ENCODE measurements around the gene CLDN17.

Gene CLDN17

GRCh38 chr21:30166705-30167104 is at the start of gene CLDN17:
Gene CLDN17, minus strand, starts transcription at chr21:30166805. Its CDS starts 188 bp downstream, at chr21:30166617.
- no peaks in the 10 kb centered on the region for H3K36me3 ChIP-seq (ENCODE audit: control insufficient read depth, insufficient read depth, low read length)
- no peak within 1 kb of the TSS for H3K4me3 ChIP-seq (ENCODE audit: low read depth, low read length)
- H3K27me3 ChIP-seq (ENCODE audit: control insufficient read depth, insufficient read depth, low read length), result no peaks in the 10 kb centered on the region
- no peak within 1 kb of the TSS for H3K27ac ChIP-seq (ENCODE audit: low read depth, low read length)
- no peak within 1 kb of the TSS for H3K9ac ChIP-seq (ENCODE audit: low read depth, low read length)
- peaks cover 7% of the 10 kb centered on the region; the same call in 1 of the 2 replicates for H3K4me1 ChIP-seq (ENCODE audit: control insufficient read depth, insufficient read depth, low read length)
- no peaks in the 10 kb centered on the region for H3K9me3 ChIP-seq (ENCODE audit: control insufficient read depth, insufficient read depth, low read length)

DNA sequence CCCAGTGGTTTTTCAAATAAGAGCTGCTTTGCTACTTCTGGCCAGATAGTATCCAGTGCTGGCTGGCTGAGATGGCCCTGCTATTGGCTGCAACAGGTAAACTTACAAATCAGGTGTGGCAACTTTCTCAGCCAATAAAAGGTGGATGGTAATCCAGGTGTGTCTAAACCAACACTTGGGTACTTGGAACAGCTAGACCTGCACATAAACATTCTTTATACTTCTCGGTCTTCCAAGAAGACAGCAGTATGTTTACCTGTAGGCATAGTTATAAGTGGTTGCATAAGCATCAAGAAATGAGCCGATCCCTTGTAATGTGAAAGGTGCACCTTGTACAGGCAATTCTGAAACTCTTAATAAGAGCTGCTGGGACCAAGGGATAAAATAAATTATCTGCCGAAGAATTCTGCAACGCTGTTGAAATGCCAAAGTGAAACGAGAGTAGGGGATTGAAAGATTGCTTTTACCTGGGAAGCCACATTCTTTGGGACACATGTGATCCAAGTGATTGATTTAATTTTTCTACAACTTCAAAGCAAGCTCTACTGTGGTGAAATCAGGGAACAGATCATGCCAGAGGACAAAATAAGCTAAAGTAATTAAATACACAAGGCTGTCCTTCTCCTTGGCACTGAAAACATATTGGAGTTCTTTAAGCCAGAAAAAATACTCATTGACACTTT is 49.6 kb upstream of the CLDN17 start, which contains the start of gene CLDN8:
Gene CLDN8, minus strand, starts transcription at position 57 of the 683 bp plus-strand sequence. CDS start 172 bp downstream, outside the sequence.
- Histone ChIP-seq H3K9me3 (ENCODE audit: control insufficient read depth, insufficient read depth, low read length) (no peaks in the 10 kb centered on the region), H3K9ac (ENCODE audit: low read depth, low read length) (no peak within 1 kb of the TSS), H3K27ac (ENCODE audit: low read depth, low read length) (no peak within 1 kb of the TSS)

GRCh38 chr21:30211071-30211470 is 44.5 kb upstream of the CLDN17 start:
- H3K9me3 ChIP-seq (ENCODE audit: control insufficient read depth, insufficient read depth, low read length), result no peaks in the 10 kb centered on the region
- no peak overlapping the region for H3K27ac ChIP-seq (ENCODE audit: low read depth, low read length)
- H3K4me3 ChIP-seq (ENCODE audit: low read depth, low read length), result no peak overlapping the region
- H3K27me3 ChIP-seq (ENCODE audit: control insufficient read depth, insufficient read depth, low read length), result no peaks in the 10 kb centered on the region
- H3K9ac ChIP-seq (ENCODE audit: low read depth, low read length), result no peak overlapping the region
- H3K36me3 ChIP-seq (ENCODE audit: control insufficient read depth, insufficient read depth, low read length), result no peaks in the 10 kb centered on the region
- H3K4me1 ChIP-seq (ENCODE audit: control insufficient read depth, insufficient read depth, low read length), result 0 out of 2 replicates have a peak, but pooled peaks cover 6% of the 10 kb centered on the region

More for the DNA sequence above, 49.6 kb upstream of the CLDN17 start, which contains the start of gene CLDN8:
- Histone ChIP-seq H3K27me3 (ENCODE audit: control insufficient read depth, insufficient read depth, low read length) (no peaks in the 10 kb centered on the region), H3K4me1 (ENCODE audit: control insufficient read depth, insufficient read depth, low read length) (no peaks in the 10 kb centered on the region), H3K36me3 (ENCODE audit: control insufficient read depth, insufficient read depth, low read length) (no peaks in the 10 kb centered on the region), H3K4me3 (ENCODE audit: low read depth, low read length) (no peak within 1 kb of the TSS)

- H3K27me3 ChIP-seq (ENCODE audit: control insufficient read depth, insufficient read depth, low read length), result no peaks in the 10 kb centered on the region
- no peaks in the 10 kb centered on the region for H3K36me3 ChIP-seq (ENCODE audit: control insufficient read depth, insufficient read depth, low read length)
- H3K9me3 ChIP-seq (ENCODE audit: control insufficient read depth, insufficient read depth, low read length), result no peaks in the 10 kb centered on the region
- 0 out of 2 replicates have a peak, but pooled peaks cover 6% of the 10 kb centered on the region for H3K4me1 ChIP-seq (ENCODE audit: control insufficient read depth, insufficient read depth, low read length)
- H3K9ac ChIP-seq (ENCODE audit: low read depth, low read length), result no peak overlapping the region
- H3K27ac ChIP-seq (ENCODE audit: low read depth, low read length), result no peak overlapping the region
- H3K4me3 ChIP-seq (ENCODE audit: low read depth, low read length), result no peak overlapping the region
Observed at GRCh38 chr21:30209601-30210000, 43.0 kb upstream of the CLDN17 start.

DNA sequence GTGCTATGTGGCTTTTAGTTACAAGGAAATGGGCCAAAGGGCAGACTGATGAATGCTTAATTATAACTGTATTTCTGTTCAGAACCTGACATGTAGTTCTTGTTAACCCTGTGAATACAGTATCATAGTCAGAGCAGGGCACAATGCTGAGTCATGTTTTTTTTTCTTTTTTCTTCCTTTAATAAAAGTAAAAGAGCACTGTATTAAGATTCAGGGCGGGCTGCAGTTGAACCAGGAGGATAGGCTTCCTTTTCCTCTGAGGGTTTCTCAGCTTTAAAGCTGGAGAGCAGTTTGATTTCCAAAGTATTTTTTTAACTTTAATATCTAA is 40.6 kb upstream of the CLDN17 start:
- no peaks in the 10 kb centered on the region for H3K36me3 ChIP-seq (ENCODE audit: control insufficient read depth, insufficient read depth, low read length)
- no peaks in the 10 kb centered on the region for H3K9me3 ChIP-seq (ENCODE audit: control insufficient read depth, insufficient read depth, low read length)
- H3K27ac ChIP-seq (ENCODE audit: low read depth, low read length), result no peak overlapping the region
- H3K4me3 ChIP-seq (ENCODE audit: low read depth, low read length), result no peak overlapping the region
- H3K27me3 ChIP-seq (ENCODE audit: control insufficient read depth, insufficient read depth, low read length), result no peaks in the 10 kb centered on the region
- H3K9ac ChIP-seq (ENCODE audit: low read depth, low read length), result no peak overlapping the region
- H3K4me1 ChIP-seq (ENCODE audit: control insufficient read depth, insufficient read depth, low read length), result 0 out of 2 replicates have a peak, but pooled peaks cover 6% of the 10 kb centered on the region

DNA sequence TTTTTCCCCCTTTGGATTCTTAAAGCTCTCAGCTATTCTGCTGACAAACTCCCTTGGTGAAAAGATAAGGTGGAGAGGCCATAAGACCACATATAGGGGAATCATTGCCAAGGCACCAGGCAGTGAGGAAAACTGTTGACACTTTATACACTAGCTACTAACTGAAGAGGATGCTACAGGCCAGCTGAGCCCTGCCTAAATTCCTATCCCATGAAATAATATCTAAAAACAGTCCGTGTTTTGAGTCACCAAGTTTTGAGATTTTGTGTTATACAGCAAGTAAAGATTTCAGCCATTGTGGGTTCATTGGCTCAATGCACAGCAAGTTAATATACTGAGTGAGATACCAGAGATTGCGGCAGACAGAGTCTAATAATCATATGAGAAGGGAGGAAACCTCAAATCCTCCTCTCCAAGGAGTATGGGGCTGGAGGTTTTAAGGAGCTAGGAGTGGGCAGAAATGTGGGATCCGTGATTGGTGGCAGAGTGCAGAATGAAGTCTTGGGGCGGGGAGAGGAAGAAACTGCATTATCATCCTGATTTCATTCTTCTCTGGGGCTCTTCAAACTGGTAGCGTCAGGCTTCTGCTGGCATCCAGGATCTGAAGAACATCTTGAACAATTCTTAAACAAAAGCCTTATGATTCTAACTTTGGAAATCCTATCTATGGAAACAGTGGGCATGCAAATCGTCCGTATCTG is 40.1 kb upstream of the CLDN17 start:
- Histone ChIP-seq H3K9me3 (ENCODE audit: control insufficient read depth, insufficient read depth, low read length) (no peaks in the 10 kb centered on the region), H3K27ac (ENCODE audit: low read depth, low read length) (no peak overlapping the region), H3K4me3 (ENCODE audit: low read depth, low read length) (no peak overlapping the region), H3K36me3 (ENCODE audit: control insufficient read depth, insufficient read depth, low read length) (no peaks in the 10 kb centered on the region), H3K9ac (ENCODE audit: low read depth, low read length) (no peak overlapping the region), H3K4me1 (ENCODE audit: control insufficient read depth, insufficient read depth, low read length) (0 out of 2 replicates have a peak, but pooled peaks cover 6% of the 10 kb centered on the region), H3K27me3 (ENCODE audit: control insufficient read depth, insufficient read depth, low read length) (no peaks in the 10 kb centered on the region)

GRCh38 chr21:30200000-30200399 is 33.4 kb upstream of the CLDN17 start:
- Histone ChIP-seq H3K36me3 (ENCODE audit: control insufficient read depth, insufficient read depth, low read length) (no peaks in the 10 kb centered on the region), H3K4me3 (ENCODE audit: low read depth, low read length) (no peak overlapping the region), H3K9me3 (ENCODE audit: control insufficient read depth, insufficient read depth, low read length) (no peaks in the 10 kb centered on the region), H3K9ac (ENCODE audit: low read depth, low read length) (no peak overlapping the region), H3K4me1 (ENCODE audit: control insufficient read depth, insufficient read depth, low read length) (no peaks in the 10 kb centered on the region), H3K27me3 (ENCODE audit: control insufficient read depth, insufficient read depth, low read length) (no peaks in the 10 kb centered on the region), H3K27ac (ENCODE audit: low read depth, low read length) (no peak overlapping the region)

DNA sequence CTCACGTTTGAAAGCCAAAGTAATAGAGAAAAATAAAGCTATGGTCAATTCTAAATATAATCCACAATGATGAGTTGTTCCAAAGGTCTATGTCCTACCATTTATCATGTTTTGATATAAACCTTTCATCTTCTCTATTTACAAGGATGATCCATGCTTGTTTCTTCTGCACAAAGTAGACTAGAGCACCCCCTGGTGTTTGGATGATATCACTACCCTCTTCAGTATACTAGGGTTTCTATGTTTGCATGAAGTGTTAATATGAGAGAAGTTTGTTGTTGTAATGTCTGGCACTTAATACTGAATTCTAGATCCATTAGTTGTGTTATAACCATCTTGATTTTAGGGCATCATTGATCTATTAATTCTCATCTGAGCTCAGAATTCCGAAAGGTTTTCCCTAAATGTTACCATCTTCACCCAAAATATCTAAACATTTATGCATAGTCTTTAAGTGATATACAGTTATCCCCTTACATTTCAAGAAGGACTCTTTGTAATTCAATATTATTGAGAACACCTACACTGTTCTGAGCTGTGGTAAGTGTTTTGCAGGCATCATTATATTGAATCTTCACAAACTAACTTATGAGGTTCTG is 28.2 kb upstream of the CLDN17 start:
- H3K4me3 ChIP-seq (ENCODE audit: low read depth, low read length), result no peak overlapping the region

DNA sequence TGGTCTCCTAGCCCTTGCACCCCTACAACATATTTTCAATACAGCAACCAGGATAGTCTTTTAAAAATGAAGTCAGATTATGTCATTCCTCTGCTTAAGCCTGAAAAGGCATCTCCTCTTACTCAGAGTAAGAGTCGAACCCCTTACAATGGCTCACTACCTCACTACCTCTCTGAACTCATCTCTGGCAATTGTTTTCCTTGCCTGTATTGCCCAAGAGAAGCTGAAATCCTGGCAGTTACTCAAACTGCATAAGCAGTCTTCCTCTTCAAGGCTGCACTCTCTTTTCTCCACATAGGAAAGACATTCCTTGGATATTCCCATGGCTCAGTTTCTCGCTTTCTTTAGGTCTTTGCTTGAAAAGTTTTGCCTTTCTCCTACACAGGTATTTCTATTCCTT is 26.6 kb upstream of the CLDN17 start:
- no peak overlapping the region for H3K9ac ChIP-seq (ENCODE audit: low read depth, low read length)
- H3K27me3 ChIP-seq (ENCODE audit: control insufficient read depth, insufficient read depth, low read length), result no peaks in the 10 kb centered on the region
- H3K4me3 ChIP-seq (ENCODE audit: low read depth, low read length), result no peak overlapping the region
- no peaks in the 10 kb centered on the region for H3K36me3 ChIP-seq (ENCODE audit: control insufficient read depth, insufficient read depth, low read length)
- no peak overlapping the region for H3K27ac ChIP-seq (ENCODE audit: low read depth, low read length)
- H3K4me1 ChIP-seq (ENCODE audit: control insufficient read depth, insufficient read depth, low read length), result no peaks in the 10 kb centered on the region
- no peaks in the 10 kb centered on the region for H3K9me3 ChIP-seq (ENCODE audit: control insufficient read depth, insufficient read depth, low read length)

More for the DNA sequence above, 28.2 kb upstream of the CLDN17 start:
- H3K27me3 ChIP-seq (ENCODE audit: control insufficient read depth, insufficient read depth, low read length), result no peaks in the 10 kb centered on the region
- H3K9me3 ChIP-seq (ENCODE audit: control insufficient read depth, insufficient read depth, low read length), result no peaks in the 10 kb centered on the region
- no peaks in the 10 kb centered on the region for H3K36me3 ChIP-seq (ENCODE audit: control insufficient read depth, insufficient read depth, low read length)
- H3K27ac ChIP-seq (ENCODE audit: low read depth, low read length), result no peak overlapping the region
- no peaks in the 10 kb centered on the region for H3K4me1 ChIP-seq (ENCODE audit: control insufficient read depth, insufficient read depth, low read length)
- no peak overlapping the region for H3K9ac ChIP-seq (ENCODE audit: low read depth, low read length)

- no peaks in the 10 kb centered on the region for H3K27me3 ChIP-seq (ENCODE audit: control insufficient read depth, insufficient read depth, low read length)
- no peak overlapping the region for H3K9ac ChIP-seq (ENCODE audit: low read depth, low read length)
- H3K27ac ChIP-seq (ENCODE audit: low read depth, low read length), result no peak overlapping the region
- no peak overlapping the region for H3K4me3 ChIP-seq (ENCODE audit: low read depth, low read length)
- no peaks in the 10 kb centered on the region for H3K9me3 ChIP-seq (ENCODE audit: control insufficient read depth, insufficient read depth, low read length)
- H3K36me3 ChIP-seq (ENCODE audit: control insufficient read depth, insufficient read depth, low read length), result no peaks in the 10 kb centered on the region
- H3K4me1 ChIP-seq (ENCODE audit: control insufficient read depth, insufficient read depth, low read length), result no peaks in the 10 kb centered on the region
Observed at GRCh38 chr21:30190554-30190953, 23.9 kb upstream of the CLDN17 start.

DNA sequence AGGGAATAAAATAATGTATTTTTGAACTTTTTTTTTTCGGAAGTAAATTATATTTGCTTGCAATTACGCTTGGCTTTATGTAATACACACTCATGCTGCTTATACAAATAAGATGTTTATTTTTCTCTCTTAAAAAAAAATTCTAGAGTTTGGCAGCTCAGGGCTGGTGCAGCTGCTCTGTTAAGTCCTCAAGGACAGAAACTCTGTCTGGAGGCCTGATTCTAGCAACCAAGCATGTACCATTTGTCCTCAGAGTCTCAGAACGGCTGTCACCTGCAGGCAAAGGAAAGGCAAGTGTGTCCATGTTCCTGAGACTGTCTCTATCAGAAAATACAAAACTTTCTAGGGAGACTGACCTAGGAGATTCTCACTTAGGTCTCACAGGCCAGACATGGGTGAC is 23.2 kb upstream of the CLDN17 start:
- Histone ChIP-seq H3K4me3 (ENCODE audit: low read depth, low read length) (no peak overlapping the region), H3K27ac (ENCODE audit: low read depth, low read length) (no peak overlapping the region), H3K9me3 (ENCODE audit: control insufficient read depth, insufficient read depth, low read length) (no peaks in the 10 kb centered on the region), H3K27me3 (ENCODE audit: control insufficient read depth, insufficient read depth, low read length) (no peaks in the 10 kb centered on the region), H3K36me3 (ENCODE audit: control insufficient read depth, insufficient read depth, low read length) (no peaks in the 10 kb centered on the region), H3K9ac (ENCODE audit: low read depth, low read length) (no peak overlapping the region), H3K4me1 (ENCODE audit: control insufficient read depth, insufficient read depth, low read length) (no peaks in the 10 kb centered on the region)

Data from HUES48 (cell line).